GM23338 (cell line): ENCODE results near the gene MTHFSD. TPM values are rescaled to one million over a fixed set of nuclear protein-coding genes. Genes with fewer than 3 reads are reported as not detected.

Experiments used
- ATAC-seq: fragments of 200-7000 bp; cut with Tn5 transposase; 3 replicates; pipeline ENCODE4 v1.9.1; 2020
- DNase-seq: peaks from one replicate; pipeline ENCODE4 v3.0.0-alpha.2; 2015; ENCODE audit warnings: low spot score
- H2AFZ ChIP-seq: fragments of 200-600 bp; sonication (generic); 2 replicates; pipeline ENCODE4 v1.8.0; 2016; ENCODE audit warnings: antibody characterized with exemption, mild to moderate bottlenecking, moderate library complexity
- H3F3A ChIP-seq: fragments of 200-600 bp; sonication (generic); replicated peaks from 2 replicates; pipeline ENCODE4 v1.8.0; 2017; ENCODE audit warnings: antibody characterized with exemption, mixed run types, low read depth
- H3K27ac ChIP-seq: fragments of 200-600 bp; sonication (generic); 2 replicates; pipeline ENCODE4 v1.6.1; 2016; ENCODE audit warnings: low read depth
- H3K27me3 ChIP-seq: fragments of 200-600 bp; sonication (generic); 2 replicates; pipeline ENCODE4 v1.8.0; 2016; ENCODE audit warnings: mild to moderate bottlenecking, mixed run types, moderate library complexity; ENCODE audit not compliant: insufficient read depth
- H3K36me3 ChIP-seq: fragments of 200-600 bp; sonication (generic); 2 replicates; pipeline ENCODE4 v1.8.0; 2016; ENCODE audit warnings: mild to moderate bottlenecking; ENCODE audit not compliant: insufficient read depth
- H3K4me1 ChIP-seq: fragments of 200-600 bp; sonication (generic); 2 replicates; pipeline ENCODE4 v1.8.0; 2016; ENCODE audit warnings: mild to moderate bottlenecking, moderate library complexity; ENCODE audit not compliant: insufficient read depth
- H3K4me2 ChIP-seq: fragments of 200-600 bp; sonication (generic); 2 replicates; pipeline ENCODE4 v1.7.1; 2017; ENCODE audit warnings: mixed run types
- H3K4me3 ChIP-seq: fragments of 200-600 bp; sonication (generic); 2 replicates; pipeline ENCODE4 v1.6.1; 2016; ENCODE audit warnings: mixed run types
- H3K79me2 ChIP-seq: fragments of 200-600 bp; sonication (generic); replicated peaks from 2 replicates; pipeline ENCODE4 v1.8.0; 2017; ENCODE audit warnings: mild to moderate bottlenecking; ENCODE audit not compliant: insufficient read depth
- H3K9me2 ChIP-seq: fragments of 200-600 bp; sonication (generic); 2 replicates; pipeline ENCODE4 v1.8.0; 2017; ENCODE audit not compliant: insufficient read depth
- H4K20me1 ChIP-seq: fragments of 200-600 bp; sonication (generic); replicated peaks from 2 replicates; pipeline ENCODE4 v1.8.0; 2017; ENCODE audit warnings: mild to moderate bottlenecking; ENCODE audit not compliant: insufficient read depth
- H3K27ac Mint-ChIP-seq: 2 replicates; pipeline ENCODE4 v1.8.0; 2020; ENCODE audit warnings: inconsistent platforms, mild to moderate bottlenecking, moderate library complexity, mixed read lengths
- H3K27me3 Mint-ChIP-seq: 3 replicates; pipeline ENCODE4 v1.8.0; 2022; ENCODE audit warnings: low read depth, mild to moderate bottlenecking, moderate library complexity, mixed read lengths, inconsistent platforms; ENCODE audit not compliant: insufficient read depth, poor library complexity
- H3K36me3 Mint-ChIP-seq: 3 replicates; pipeline ENCODE4 v1.8.0; 2021; ENCODE audit warnings: low read depth, mild to moderate bottlenecking, inconsistent platforms, moderate library complexity, mixed read lengths
- H3K4me1 Mint-ChIP-seq: 3 replicates; pipeline ENCODE4 v1.8.0; 2020; ENCODE audit warnings: mild to moderate bottlenecking, inconsistent platforms, mixed read lengths
- H3K4me3 Mint-ChIP-seq: 3 replicates; pipeline ENCODE4 v1.8.0; 2021; ENCODE audit warnings: moderate library complexity, mild to moderate bottlenecking, inconsistent platforms, mixed read lengths
- H3K9me3 Mint-ChIP-seq: 3 replicates; pipeline ENCODE4 v1.8.0; 2020; ENCODE audit warnings: moderate library complexity, mild to moderate bottlenecking, inconsistent platforms, mixed read lengths
- CREB1 ChIP-seq: fragments of 250-450 bp; sonication (Bioruptor Pico); IDR thresholded peaks from 2 replicates; pipeline ENCODE4 v1.5.0; 2020; ENCODE audit warnings: low read depth, mild to moderate bottlenecking, moderate library complexity
- CTCF ChIP-seq, 2 experiments: fragments of 200-600 bp in 1 of 2; sonication (generic) in 1 of 2; conservative IDR thresholded peaks; 2 replicates each; pipeline versions ENCODE4 v1.5.1 to v1.6.1; 2016 to 2017; ENCODE audit warnings: antibody characterized with exemption in 2 of 2, low read depth in 2 of 2, mild to moderate bottlenecking in 2 of 2, moderate library complexity in 1 of 2
- EZH2 ChIP-seq: fragments of 200-600 bp; sonication (generic); IDR thresholded peaks from one replicate; pipeline ENCODE4 v1.8.0; 2017; ENCODE audit warnings: antibody characterized with exemption, mild to moderate bottlenecking, low read depth; ENCODE audit not compliant: unreplicated experiment
- POLR2AphosphoS5 ChIP-seq: IDR thresholded peaks from 2 replicates; pipeline ENCODE4 v1.6.1; 2016; ENCODE audit warnings: antibody characterized with exemption, low read depth
- STAT1 ChIP-seq: IDR thresholded peaks from one replicate; pipeline ENCODE4 v1.6.1; 2016; ENCODE audit warnings: antibody characterized with exemption; ENCODE audit not compliant: unreplicated experiment
- ZNF114 ChIP-seq: fragments of 250-450 bp; sonication (Bioruptor Pico); IDR thresholded peaks from 2 replicates; pipeline ENCODE4 v1.5.0; 2020; ENCODE audit warnings: mild to moderate bottlenecking, moderate library complexity
- ZNF462 ChIP-seq: fragments of 250-450 bp; sonication (Bioruptor Pico); IDR thresholded peaks from 2 replicates; pipeline ENCODE4 v1.5.0; 2020; ENCODE audit warnings: mild to moderate bottlenecking, moderate library complexity
- polyA plus RNA-seq: library from polyadenylated mRNA; unstranded; fragments of >200 nt; fragmentation: Nextera tagmentation; extraction: Ambion mirVana; gene quantifications from 2 replicates; pipeline ENCODE4 v1.2.1, GENCODE V29; 2016
- total RNA-seq: library from RNA; depleted of rRNA; stranded (reverse); fragments of >200 nt; shearing (Covaris generic); gene quantifications from 2 replicates; pipeline ENCODE4 v1.2.3, GENCODE V29; 2014

Gene MTHFSD
- total and polyA plus RNA-seq, 2 experiments from 2014 or later = 7.2 to 8.1 TPM

GRCh38 chr16:86495756-86496261, 59.2 kb downstream of the MTHFSD start (continued):
- no peak for TF ChIP-seq ZNF462
- TF ChIP-seq ZNF114 (CRISPR knock-in tag) = no peak
- TF ChIP-seq EZH2 = peak; percentile 99
- TF ChIP-seq CTCF (conservative IDR thresholded peaks at IDR 0.05; ENCODE audit: low read depth in 2 of 2) = no peak
- TF ChIP-seq STAT1 = no peak

DNA sequence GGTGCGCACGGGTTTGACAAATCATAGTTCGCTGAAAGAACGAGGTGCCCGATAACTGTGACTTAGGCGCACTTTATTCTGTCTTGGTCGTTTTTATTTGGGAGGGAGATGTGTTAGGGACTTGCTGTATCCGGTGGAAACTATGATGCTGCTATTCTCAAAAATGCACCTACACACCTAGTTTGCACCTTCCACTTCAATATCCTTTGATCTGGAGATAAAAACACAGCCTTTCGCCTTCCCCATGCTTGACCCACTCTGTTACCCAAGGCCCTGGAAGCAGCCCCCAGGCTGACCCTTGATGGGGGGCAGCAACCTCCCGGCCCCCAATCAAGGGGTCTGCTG, 59.7 kb downstream of the MTHFSD start:
- no peak overlapping the region for H2AFZ ChIP-seq
- peaks cover 37% of the 10 kb centered on the region for H3K4me1 ChIP-seq
- no peak for ATAC-seq
- Mint-ChIP-seq H3K27me3 (peaks cover 99% of the 10 kb centered on the region), H3K9me3 (peaks cover 3% of the 10 kb centered on the region; the same call in 2 of the 3 replicates), H3K27ac (no peak overlapping the region), H3K36me3 (no peaks in the 10 kb centered on the region), H3K4me1 (peaks cover 40% of the 10 kb centered on the region), H3K4me3 (peak overlapping the region; percentile 32; the same call in 1 of the 3 replicates)
- no peaks in the 10 kb centered on the region for H3K9me2 ChIP-seq
- peaks cover 100% of the 10 kb centered on the region for H3K27me3 ChIP-seq
- no peaks in the 10 kb centered on the region for H3K36me3 ChIP-seq
- DNase-seq = no peak
- peaks cover 17% of the 10 kb centered on the region for H4K20me1 ChIP-seq
- peak overlapping the region; percentile 44 for H3K4me3 ChIP-seq
- peaks cover 6% of the 10 kb centered on the region; the same call in 1 of the 2 replicates for H3F3A ChIP-seq
- H3K27ac ChIP-seq = no peak overlapping the region
- H3K79me2 ChIP-seq = no peaks in the 10 kb centered on the region
- peak overlapping the region; percentile 77; the same call in 1 of the 2 replicates for H3K4me2 ChIP-seq
- TF ChIP-seq POLR2AphosphoS5 = no peak
- TF ChIP-seq EZH2 = peak; percentile 70
- TF ChIP-seq CREB1 (CRISPR knock-in tag) = no peak
